ENCODE data around the gene WNK2.

The WNK2 gene

DNA sequence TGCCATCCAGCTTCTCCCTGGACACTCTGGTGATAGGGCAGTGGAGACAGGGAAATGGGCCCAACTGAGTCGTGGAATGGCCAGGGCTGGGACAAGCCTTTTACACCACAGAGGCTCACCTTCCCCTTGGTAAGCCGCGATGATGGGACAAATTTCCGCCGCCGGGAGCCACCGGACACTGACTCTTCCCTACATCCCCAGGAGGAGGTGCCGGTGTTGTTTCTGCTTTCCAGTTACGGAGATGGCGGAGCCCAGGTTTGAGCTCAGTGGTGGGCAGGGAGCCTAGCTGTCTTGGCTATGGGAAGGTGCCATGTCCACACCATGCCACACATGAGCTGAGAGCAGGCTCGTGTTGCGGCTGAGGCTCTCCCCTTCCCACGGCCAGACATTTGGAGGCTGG, 19.9 kb upstream of the WNK2 start:
- no peak for DNase-seq

- no peak for DNase-seq
Measured at GRCh38 chr9:93166699-93167098, 17.2 kb upstream of the WNK2 start.

DNA sequence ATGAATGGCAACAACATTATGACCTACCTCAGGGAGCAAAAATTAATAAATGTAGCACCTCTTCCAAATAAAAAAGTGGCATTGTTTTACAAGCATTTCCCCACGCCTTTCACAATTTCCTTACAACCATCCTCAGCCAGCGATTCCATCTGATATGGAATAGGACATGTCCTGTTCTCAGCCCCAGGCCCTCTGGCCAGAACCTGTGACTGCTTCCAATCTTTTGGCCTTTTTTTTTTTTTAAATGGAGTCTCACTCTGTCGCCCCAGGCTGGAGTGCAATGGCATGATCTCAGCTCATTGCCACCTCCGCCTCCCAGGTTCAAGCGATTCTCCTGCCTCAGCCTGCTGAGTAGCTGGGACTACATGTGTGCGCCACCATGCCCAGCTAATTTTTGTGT, 16.8 kb upstream of the WNK2 start:
- no peak for DNase-seq

- no peak for DNase-seq
Measured at GRCh38 chr9:93167838-93168237, 16.1 kb upstream of the WNK2 start.

DNA sequence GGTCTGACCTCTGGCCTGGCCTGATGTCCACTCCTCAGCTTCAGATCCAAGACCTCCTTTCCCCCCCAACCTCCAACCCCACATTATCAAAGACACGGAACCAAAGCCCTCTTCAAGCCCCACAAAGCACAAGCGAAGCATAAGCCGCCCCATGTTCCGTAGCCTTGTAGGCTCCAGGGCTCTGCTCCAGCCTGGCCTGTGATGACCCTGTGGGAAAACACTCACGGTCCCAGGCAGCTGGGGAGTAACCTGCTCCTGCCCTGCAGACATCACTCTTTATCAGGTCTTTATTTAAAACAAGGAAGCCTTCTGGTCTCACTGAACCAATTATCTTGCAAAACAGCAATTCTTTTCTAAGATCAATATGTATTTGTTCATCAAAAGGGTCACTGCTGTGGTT, 15.4 kb upstream of the WNK2 start:
- DNase-seq, result no peak

DNA sequence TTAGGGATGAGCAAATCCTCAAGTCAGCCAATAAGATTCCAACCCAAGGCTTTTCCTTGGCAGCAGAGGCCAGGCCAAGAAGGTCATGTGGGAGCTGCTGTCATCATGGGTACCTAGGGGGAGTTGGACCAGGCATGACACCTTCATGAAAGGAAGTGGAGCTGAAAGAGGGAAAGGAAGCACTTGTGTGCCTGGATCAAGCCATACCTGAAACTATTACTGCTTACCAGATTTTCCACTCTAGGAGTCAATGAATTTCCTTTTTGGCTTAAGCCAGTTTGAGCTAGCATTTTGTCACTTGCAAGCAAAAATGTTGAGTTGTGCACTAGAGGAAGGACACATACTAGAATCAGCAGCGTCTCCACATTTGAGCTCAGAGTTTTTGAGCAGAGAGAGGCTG, 14.5 kb upstream of the WNK2 start:
- DNase-seq, result no peak

DNA sequence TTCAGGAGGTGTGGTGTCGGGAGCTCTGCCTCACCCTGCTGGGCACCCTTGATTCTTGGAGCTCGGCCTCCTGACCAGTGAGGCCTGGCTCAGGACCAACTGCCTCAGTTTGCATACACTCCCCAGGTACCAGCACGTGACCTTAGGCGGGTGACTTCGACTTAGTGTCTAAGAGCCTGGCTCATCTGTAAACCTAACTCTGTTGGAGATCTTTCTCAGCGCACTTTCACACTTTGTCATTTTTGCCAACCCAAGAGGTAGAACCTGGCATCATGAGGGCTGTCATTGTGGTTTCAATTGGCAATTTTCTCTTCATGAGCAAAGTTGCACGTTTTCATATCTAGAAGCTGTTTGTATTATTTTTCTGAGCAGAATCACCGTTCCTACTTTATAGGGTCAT, 13.4 kb upstream of the WNK2 start:
- DNase-seq, result no peak

- no peak for DNase-seq
Measured at GRCh38 chr9:93171261-93171990, 12.5 kb upstream of the WNK2 start.

GRCh38 chr9:93172666-93173364, 11.1 kb upstream of the WNK2 start:
- no peak for DNase-seq

DNA sequence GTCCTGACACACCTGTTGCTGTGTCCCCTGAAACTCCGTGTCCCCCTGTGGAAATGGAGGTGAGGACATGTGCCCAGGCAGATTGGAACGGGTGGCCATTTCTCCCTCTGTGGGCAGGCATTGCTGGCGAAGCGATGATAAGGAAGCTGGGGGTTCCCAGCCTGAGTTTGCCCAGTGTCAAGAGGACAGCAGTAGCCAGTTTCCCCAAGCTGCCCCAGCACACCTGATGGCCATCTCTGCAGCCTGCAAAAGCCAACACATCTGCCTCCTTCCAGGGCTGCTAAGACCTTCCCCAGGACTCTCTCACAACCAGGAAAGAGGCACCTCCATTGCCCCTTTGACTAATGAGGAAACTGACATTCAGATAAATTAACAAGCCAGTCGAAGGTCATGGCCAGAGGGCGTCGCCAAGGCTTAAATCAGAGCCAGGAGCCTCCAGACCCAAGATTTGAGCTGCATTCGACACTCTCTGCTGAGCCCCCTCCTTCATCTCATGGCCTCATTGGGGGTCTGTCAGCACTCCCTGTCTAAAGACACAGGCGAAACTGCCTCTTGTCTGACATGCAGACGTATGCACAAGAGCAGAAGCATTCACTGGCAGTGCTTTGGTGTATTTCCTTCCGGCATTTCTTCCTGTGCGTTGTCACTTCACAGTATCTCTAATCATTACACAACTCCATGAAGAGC, 10.4 kb upstream of the WNK2 start:
- no peak for DNase-seq

DNA sequence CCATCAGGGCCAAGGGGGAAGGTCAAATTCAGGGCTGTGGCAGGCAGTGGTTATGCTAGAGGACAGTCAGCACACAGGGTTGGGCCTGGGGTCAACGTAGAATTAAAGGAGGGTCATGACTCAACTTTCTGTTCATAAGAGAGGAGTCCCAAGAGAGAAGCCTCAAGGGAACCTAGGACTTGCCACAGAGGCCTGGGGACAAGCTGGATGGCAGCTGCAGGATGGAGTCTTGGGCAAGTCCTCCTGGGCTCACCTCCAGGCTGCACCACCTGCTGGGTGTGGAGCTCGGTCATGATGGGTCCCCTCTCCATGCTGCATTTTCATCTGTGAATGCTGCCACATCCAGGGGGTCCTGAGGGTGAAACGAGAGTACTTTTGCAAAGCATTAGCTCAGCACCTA, 9.0 kb upstream of the WNK2 start:
- no peak for DNase-seq

- no peak for DNase-seq
Measured at GRCh38 chr9:93177676-93178075, 6.3 kb upstream of the WNK2 start.

GRCh38 chr9:93178851-93179786, 4.8 kb upstream of the WNK2 start:
- DNase-seq, result no peak

- no peak for DNase-seq
Measured at GRCh38 chr9:93180938-93181337, 3.0 kb upstream of the WNK2 start.

GRCh38 chr9:93181672-93182435, 2.1 kb upstream of the WNK2 start:
- DNase-seq, result no peak

DNA sequence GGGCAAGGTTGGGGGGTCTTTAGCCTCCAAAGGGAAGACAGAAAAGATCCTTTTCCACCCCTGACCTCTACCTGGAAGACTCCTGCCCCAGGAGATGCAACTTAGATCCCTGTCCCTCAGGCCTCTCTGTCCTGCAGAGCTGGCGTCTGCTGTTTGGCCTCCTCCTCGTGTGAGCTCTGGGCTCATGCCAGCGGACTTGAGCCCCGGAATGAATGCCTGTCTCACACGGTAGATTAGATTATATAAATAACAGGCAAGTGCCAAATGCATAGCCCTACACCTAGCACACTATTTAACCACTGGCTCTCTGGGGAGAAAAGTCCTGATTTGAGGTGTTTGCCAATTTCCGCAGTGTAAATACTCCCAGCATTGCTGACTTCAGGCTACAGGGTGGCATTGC, 1.4 kb upstream of the WNK2 start:
- no peak for DNase-seq

GRCh38 chr9:93183131-93183662, 742 bp upstream of the WNK2 start:
- DNase-seq, result no peak

GRCh38 chr9:93184432-93185265, 710 bp downstream of the WNK2 start:
- no peak for DNase-seq

DNA sequence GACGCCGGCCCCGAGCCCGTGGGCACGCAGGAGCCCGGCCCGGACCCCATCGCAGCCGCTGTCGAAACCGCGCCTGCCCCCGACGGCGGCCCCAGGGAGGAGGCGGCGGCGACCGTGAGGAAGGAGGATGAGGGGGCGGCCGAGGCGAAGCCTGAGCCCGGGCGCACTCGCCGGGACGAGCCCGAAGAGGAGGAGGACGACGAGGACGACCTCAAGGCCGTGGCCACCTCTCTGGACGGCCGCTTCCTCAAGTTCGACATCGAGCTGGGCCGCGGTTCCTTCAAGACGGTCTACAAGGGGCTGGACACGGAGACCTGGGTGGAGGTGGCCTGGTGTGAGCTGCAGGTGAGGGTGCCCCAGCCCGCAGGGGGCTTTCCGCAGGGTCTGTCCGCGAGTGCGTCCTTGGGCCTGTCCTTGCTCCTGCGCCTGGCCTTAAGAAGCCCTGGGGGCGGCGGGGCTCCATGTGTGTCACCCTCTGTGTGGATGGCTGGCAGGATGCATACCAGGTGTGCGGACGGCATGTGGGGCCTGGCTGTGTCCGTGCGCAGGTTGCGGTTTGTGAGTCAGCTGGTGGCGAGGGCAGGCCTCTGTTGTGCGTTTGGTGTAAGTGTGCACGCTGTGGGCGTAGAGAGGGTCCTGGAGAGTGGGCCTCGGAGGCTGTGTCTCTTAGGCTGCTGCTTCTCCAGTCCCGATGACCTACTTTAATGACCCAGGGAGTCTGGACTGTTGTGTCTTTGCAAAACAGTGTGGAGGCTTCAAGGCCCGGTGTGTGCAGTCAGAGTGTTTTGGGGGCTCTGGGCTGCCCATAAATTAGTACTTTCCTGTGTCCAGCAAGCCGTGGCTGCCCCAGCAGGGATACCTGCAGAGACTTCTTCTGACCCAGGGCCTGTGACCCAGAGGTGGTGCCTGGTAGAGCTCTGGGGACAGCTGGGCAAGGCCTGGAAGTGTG, 1.6 kb downstream of the WNK2 start:
- DNase-seq, result no peak
